ENCODE measurements around the gene IL17RB. TPM values are rescaled to one million over a fixed set of nuclear protein-coding genes. Genes with fewer than 3 reads are reported as not detected.

The IL17RB gene
- total RNA-seq, 1 experiment from 2014 or later: 9.8 TPM

GRCh38 chr3:53826048-53826447 is 20.3 kb upstream of the IL17RB start:
- H3K27me3 Mint-ChIP-seq (ENCODE audit: low read depth): no peaks in the 10 kb centered on the region
- no peak overlapping the region for H2BK5ac ChIP-seq (ENCODE audit: insufficient read length, low read length)
- H3K79me1 ChIP-seq (ENCODE audit: insufficient read depth, low read depth, low read length, poor library complexity, severe bottlenecking): no peaks in the 10 kb centered on the region
- no peak overlapping the region for H3K14ac ChIP-seq (ENCODE audit: insufficient read depth, low read length)
- no peak overlapping the region for H2BK15ac ChIP-seq (ENCODE audit: low read depth, low read length)
- H3K36me3 Mint-ChIP-seq (ENCODE audit: insufficient read depth in 1 of 3, low read depth in 3 of 3): no peaks in the 10 kb centered on the region; a peak in 3 of 7 replicates
- no peaks in the 10 kb centered on the region for H3K27me3 ChIP-seq (ENCODE audit: insufficient read depth, low read length)
- H2BK120ac ChIP-seq (ENCODE audit: low read depth, low read length, poor library complexity, severe bottlenecking): no peak overlapping the region
- H4K8ac ChIP-seq (replicated peaks; ENCODE audit: insufficient read length, low read depth, low read length): no peak overlapping the region
- no peak overlapping the region for H3K4me3 Mint-ChIP-seq
- H3K23me2 ChIP-seq (ENCODE audit: insufficient read length, low read depth, low read length, poor library complexity, severe bottlenecking): no peaks in the 10 kb centered on the region
- no peak overlapping the region for H2BK12ac ChIP-seq (ENCODE audit: insufficient read length, low read depth, low read length)
- H3K56ac ChIP-seq (ENCODE audit: insufficient read length, low read depth, low read length): no peak overlapping the region
- H3K23ac ChIP-seq (ENCODE audit: insufficient read length, low read depth, low read length): no peak overlapping the region
- no peak overlapping the region; a peak in 1 of 7 replicates for H3K27ac Mint-ChIP-seq
- no peak overlapping the region for H4K5ac ChIP-seq (ENCODE audit: insufficient read length, low read depth, low read length)
- no peak overlapping the region for H3K4me2 ChIP-seq (ENCODE audit: insufficient read depth, insufficient read length, low read length)
- no peak overlapping the region for H2BK20ac ChIP-seq (ENCODE audit: low read depth, low read length, poor library complexity, severe bottlenecking)
- H3K9me3 Mint-ChIP-seq: no peaks in the 10 kb centered on the region
- H3K18ac ChIP-seq (ENCODE audit: insufficient read length, low read depth, low read length): no peak overlapping the region
- no peaks in the 10 kb centered on the region for H4K20me1 ChIP-seq (ENCODE audit: control insufficient read depth, insufficient read depth, insufficient read length)
- H3K79me2 ChIP-seq (ENCODE audit: insufficient read depth, low read length): no peaks in the 10 kb centered on the region
- TF ChIP-seq CTCF (conservative IDR thresholded peaks at IDR 0.05): no peak
- no peak overlapping the region for H3K9ac ChIP-seq (ENCODE audit: extremely low read depth, insufficient read length, low read length)
- H3K4me1 ChIP-seq (ENCODE audit: insufficient read depth, low read length): no peaks in the 10 kb centered on the region
- no peak overlapping the region for H2AFZ ChIP-seq (ENCODE audit: low read length)
- no peak overlapping the region for H3T11ph ChIP-seq (ENCODE audit: low read length)
- H3K4me1 Mint-ChIP-seq: peaks cover 4 to 10% of the 10 kb centered on the region in 2 experiments; a peak in 3 of 4 replicates
- WGBS (ENCODE audit: extremely low coverage, insufficient read length, low lambda C conversion rate): no CpG with 5 or more reads among the region's 1 CpG
- no peak overlapping the region for H4K91ac ChIP-seq (ENCODE audit: insufficient read length, low read depth, low read length)
- H3K9me3 ChIP-seq (ENCODE audit: control insufficient read depth, low read depth, low read length): no peaks in the 10 kb centered on the region
- no peak overlapping the region for H3K27ac ChIP-seq (ENCODE audit: insufficient read length, low read depth, low read length)
- H3K4ac ChIP-seq (ENCODE audit: low read depth, low read length): no peak overlapping the region
- DNase-seq: no peak
- H2AK5ac ChIP-seq (ENCODE audit: insufficient read length, low read length): no peak overlapping the region

Data from H9 (cell line).